Measurements from ENCODE around the gene THAP11. TPM values are rescaled to one million over a fixed set of nuclear protein-coding genes. Genes with fewer than 3 reads are reported as not detected.
A peak's percentile ranks its signal among the peaks of the same experiment; 100 is the strongest.

THAP11 gene
- total RNA-seq, 1 experiment from 2014 or later = 38.3 TPM

GRCh38 chr16:67806428-67807147, 35.5 kb upstream of the THAP11 start, which contains the start of the genes RANBP10 and TSNAXIP1:
TSS of gene RANBP10 (minus strand) at chr16:67806560. CDS start at chr16:67806536, 24 bp downstream.
TSS of gene TSNAXIP1 (plus strand) at chr16:67806889. CDS start at chr16:67807150, 261 bp downstream.
- Mint-ChIP-seq H3K4me1 (ENCODE audit: low read depth, unreplicated experiment) (peaks cover 11% of the 10 kb centered on the region), H3K27ac (ENCODE audit: unreplicated experiment) (peak within 1 kb of the TSS; percentile 76), H3K4me3 (ENCODE audit: low read depth, unreplicated experiment) (peak within 1 kb of the TSS; percentile 96), H3K9me3 (ENCODE audit: low read depth, unreplicated experiment) (no peaks in the 10 kb centered on the region), H3K27me3 (ENCODE audit: unreplicated experiment) (no peaks in the 10 kb centered on the region), H3K36me3 (ENCODE audit: insufficient read depth, unreplicated experiment) (peaks cover 61% of the 10 kb centered on the region)
- intact Hi-C loops (cut with micrococcal nuclease; ENCODE audit: unreplicated experiment) = loop anchor here (5.0 kb wide), 1 partner anchor 276 kb away; no protein-coding TSS in a partner anchor
- CTCF ChIA-PET = interaction anchor here (0.6 to 2.6 kb wide), 16 partner anchors 10 to 913 kb away, joined by 3 to 24 read pairs (median 5); partner anchors contain the start of gene GFOD2
- DNase-seq = peak; percentile 98
- no TSS peak for BruUV-seq (replicated peaks)
- TF ChIP-seq, protein P1, sequence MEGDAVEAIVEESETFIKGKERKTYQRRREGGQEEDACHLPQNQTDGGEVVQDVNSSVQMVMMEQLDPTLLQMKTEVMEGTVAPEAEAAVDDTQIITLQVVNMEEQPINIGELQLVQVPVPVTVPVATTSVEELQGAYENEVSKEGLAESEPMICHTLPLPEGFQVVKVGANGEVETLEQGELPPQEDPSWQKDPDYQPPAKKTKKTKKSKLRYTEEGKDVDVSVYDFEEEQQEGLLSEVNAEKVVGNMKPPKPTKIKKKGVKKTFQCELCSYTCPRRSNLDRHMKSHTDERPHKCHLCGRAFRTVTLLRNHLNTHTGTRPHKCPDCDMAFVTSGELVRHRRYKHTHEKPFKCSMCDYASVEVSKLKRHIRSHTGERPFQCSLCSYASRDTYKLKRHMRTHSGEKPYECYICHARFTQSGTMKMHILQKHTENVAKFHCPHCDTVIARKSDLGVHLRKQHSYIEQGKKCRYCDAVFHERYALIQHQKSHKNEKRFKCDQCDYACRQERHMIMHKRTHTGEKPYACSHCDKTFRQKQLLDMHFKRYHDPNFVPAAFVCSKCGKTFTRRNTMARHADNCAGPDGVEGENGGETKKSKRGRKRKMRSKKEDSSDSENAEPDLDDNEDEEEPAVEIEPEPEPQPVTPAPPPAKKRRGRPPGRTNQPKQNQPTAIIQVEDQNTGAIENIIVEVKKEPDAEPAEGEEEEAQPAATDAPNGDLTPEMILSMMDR (IDR thresholded peaks at IDR 0.05; ENCODE audit: unreplicated experiment) = no peak

DNA sequence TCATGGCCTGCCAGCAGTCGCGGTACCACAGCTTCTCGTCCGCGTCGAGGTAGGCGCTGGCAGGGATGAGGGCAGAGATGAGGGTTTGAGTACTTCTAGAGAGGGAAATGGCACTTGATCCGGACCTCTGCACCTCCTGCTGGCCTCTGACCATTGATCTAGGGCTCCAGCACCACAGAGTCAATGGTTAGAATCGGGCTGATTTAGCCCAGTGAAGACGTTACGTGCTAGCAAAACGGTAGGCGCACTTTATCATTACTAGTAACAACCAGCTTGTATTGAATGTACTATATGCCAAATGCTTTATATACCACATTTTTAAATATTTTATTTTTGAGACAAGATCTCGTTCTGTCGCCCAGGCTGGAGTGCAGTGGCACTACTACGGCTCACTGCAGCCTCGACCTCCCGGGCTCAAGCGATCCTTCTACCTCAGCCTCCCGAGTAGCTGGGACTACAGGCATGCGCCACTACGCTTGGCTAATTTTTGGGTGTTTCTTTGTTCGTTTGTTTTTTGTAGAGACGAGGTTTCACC, 34.9 kb upstream of the THAP11 start:
- no TSS peak for BruUV-seq (replicated peaks)
- CTCF ChIA-PET = interaction anchor here (0.8 to 2.6 kb wide), 12 partner anchors 9 to 286 kb away, joined by 3 to 24 read pairs (median 5); partner anchors contain the start of gene GFOD2
- Mint-ChIP-seq H3K9me3 (ENCODE audit: low read depth, unreplicated experiment) (no peaks in the 10 kb centered on the region), H3K4me3 (ENCODE audit: low read depth, unreplicated experiment) (peak overlapping the region; percentile 96), H3K4me1 (ENCODE audit: low read depth, unreplicated experiment) (peaks cover 11% of the 10 kb centered on the region), H3K27me3 (ENCODE audit: unreplicated experiment) (no peaks in the 10 kb centered on the region), H3K27ac (ENCODE audit: unreplicated experiment) (peak overlapping the region; percentile 76), H3K36me3 (ENCODE audit: insufficient read depth, unreplicated experiment) (peaks cover 55% of the 10 kb centered on the region)
- intact Hi-C loops (cut with micrococcal nuclease; ENCODE audit: unreplicated experiment) = loop anchor here (5.0 kb wide), 1 partner anchor 275 kb away; no protein-coding TSS in a partner anchor
- TF ChIP-seq, protein P1 (IDR thresholded peaks at IDR 0.05; ENCODE audit: unreplicated experiment) = no peak
- DNase-seq = no peak

DNA sequence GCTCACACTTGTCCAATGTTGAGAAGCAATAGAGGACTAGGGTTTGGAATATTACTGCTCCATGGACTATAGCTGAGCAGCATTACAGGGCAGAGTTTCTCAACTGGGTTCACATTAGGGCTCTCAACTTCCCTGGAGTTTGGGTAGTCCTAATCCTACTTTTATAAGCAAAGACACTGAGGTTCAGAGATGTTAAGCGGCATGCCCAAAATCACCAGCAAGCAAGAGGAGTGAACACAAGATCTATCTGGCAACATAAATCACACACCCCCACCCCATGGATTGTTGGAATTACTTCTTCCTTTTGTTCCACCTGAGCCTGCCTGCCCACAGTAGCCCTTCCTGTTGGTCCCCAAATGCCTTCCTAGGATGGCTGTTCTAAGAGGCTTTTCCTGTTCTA, 30.2 kb upstream of the THAP11 start:
- BruUV-seq (replicated peaks) = no TSS peak
- Mint-ChIP-seq H3K27ac (ENCODE audit: unreplicated experiment) (no peak overlapping the region), H3K27me3 (ENCODE audit: unreplicated experiment) (peaks cover 11% of the 10 kb centered on the region), H3K9me3 (ENCODE audit: low read depth, unreplicated experiment) (no peaks in the 10 kb centered on the region), H3K36me3 (ENCODE audit: insufficient read depth, unreplicated experiment) (peaks cover 13% of the 10 kb centered on the region), H3K4me3 (ENCODE audit: low read depth, unreplicated experiment) (no peak overlapping the region), H3K4me1 (ENCODE audit: low read depth, unreplicated experiment) (no peaks in the 10 kb centered on the region)
- DNase-seq = no peak
- CTCF ChIA-PET = interaction anchor here (0.7 kb wide), 1 partner anchor 309 kb away, joined by 3 read pairs; no protein-coding TSS in a partner anchor
- intact Hi-C loops (cut with micrococcal nuclease; ENCODE audit: unreplicated experiment) = loop anchor here (5.0 kb wide), 1 partner anchor 230 kb away; no protein-coding TSS in a partner anchor
- TF ChIP-seq, protein P1 (IDR thresholded peaks at IDR 0.05; ENCODE audit: unreplicated experiment) = no peak

DNA sequence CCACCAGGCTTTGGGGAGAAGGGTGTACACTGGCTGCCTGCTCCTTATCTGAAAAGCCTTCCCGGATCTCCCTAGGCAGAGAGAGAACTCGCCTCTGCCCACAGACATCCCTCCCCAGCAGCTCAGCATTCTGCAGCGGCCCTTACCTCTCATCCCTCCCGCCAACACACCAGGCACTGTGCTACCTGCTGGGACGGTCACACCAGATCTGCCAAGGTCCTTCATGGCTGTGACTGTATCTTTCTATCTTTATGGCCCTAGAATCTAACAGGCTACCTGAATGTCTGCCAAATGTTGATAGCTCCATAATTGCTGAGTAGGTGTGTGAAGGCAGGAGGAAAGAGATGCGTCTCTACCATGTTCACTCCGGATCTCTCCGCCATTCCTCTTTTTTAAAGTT, 27.6 kb upstream of the THAP11 start:
- no peak overlapping the region for H3K4me3 Mint-ChIP-seq (ENCODE audit: low read depth, unreplicated experiment)
- peaks cover 11% of the 10 kb centered on the region for H3K27me3 Mint-ChIP-seq (ENCODE audit: unreplicated experiment)
- H3K36me3 Mint-ChIP-seq (ENCODE audit: insufficient read depth, unreplicated experiment) = peaks cover 5% of the 10 kb centered on the region
- CTCF ChIA-PET = interaction anchor here (0.7 to 2.6 kb wide), 3 partner anchors 114 to 570 kb away, joined by 4 to 15 read pairs (median 5); partner anchors contain the start of gene ACD
- no peaks in the 10 kb centered on the region for H3K9me3 Mint-ChIP-seq (ENCODE audit: low read depth, unreplicated experiment)
- no peaks in the 10 kb centered on the region for H3K4me1 Mint-ChIP-seq (ENCODE audit: low read depth, unreplicated experiment)
- TF ChIP-seq, protein P1 (IDR thresholded peaks at IDR 0.05; ENCODE audit: unreplicated experiment) = no peak
- DNase-seq = no peak
- intact Hi-C loops (cut with micrococcal nuclease; ENCODE audit: unreplicated experiment) = loop anchor here (5.0 kb wide), 1 partner anchor 228 kb away; no protein-coding TSS in a partner anchor
- no peak overlapping the region for H3K27ac Mint-ChIP-seq (ENCODE audit: unreplicated experiment)
- BruUV-seq (replicated peaks) = no TSS peak

All from Calu3 (cell line).